H9 (cell line): ENCODE measurements around the gene KLC1. TPM values are rescaled to one million over a fixed set of nuclear protein-coding genes. Genes with fewer than 3 reads are reported as not detected.

Source experiments
- DNase-seq: peaks from one replicate; pipeline ENCODE4 v3.0.0-alpha.2; 2017
- H2AFZ ChIP-seq: one replicate; pipeline ENCODE4 v1.6.1; 2013; ENCODE audit warnings: mild to moderate bottlenecking, low read length, control low read depth, moderate library complexity
- H2AK5ac ChIP-seq: 2 replicates; pipeline ENCODE4 v1.6.1; 2013; ENCODE audit warnings: low read length, control low read depth, mixed read lengths; ENCODE audit not compliant: insufficient read length
- H2BK120ac ChIP-seq: one replicate; pipeline ENCODE4 v1.6.1; 2013; ENCODE audit warnings: low read depth, mild to moderate bottlenecking, low read length, control low read depth, inconsistent platforms; ENCODE audit not compliant: poor library complexity, severe bottlenecking
- H2BK12ac ChIP-seq: 2 replicates; pipeline ENCODE4 v1.6.1; 2013; ENCODE audit warnings: low read length, control low read depth, mixed read lengths, low read depth; ENCODE audit not compliant: insufficient read length
- H2BK15ac ChIP-seq: 2 replicates; pipeline ENCODE4 v1.6.1; 2013; ENCODE audit warnings: low read depth, low read length, control low read depth
- H2BK20ac ChIP-seq: one replicate; pipeline ENCODE4 v1.6.1; 2013; ENCODE audit warnings: low read depth, mild to moderate bottlenecking, low read length, control low read depth, inconsistent platforms; ENCODE audit not compliant: poor library complexity, severe bottlenecking
- H2BK5ac ChIP-seq: 2 replicates; pipeline ENCODE4 v1.6.1; 2013; ENCODE audit warnings: low read length, control low read depth, mixed read lengths; ENCODE audit not compliant: insufficient read length
- H3K14ac ChIP-seq: 2 replicates; pipeline ENCODE4 v1.6.1; 2013; ENCODE audit warnings: low read length, control low read depth; ENCODE audit not compliant: insufficient read depth
- H3K18ac ChIP-seq: 2 replicates; pipeline ENCODE4 v1.6.1; 2013; ENCODE audit warnings: low read depth, mild to moderate bottlenecking, mixed read lengths, low read length, control low read depth; ENCODE audit not compliant: insufficient read length
- H3K23ac ChIP-seq: 2 replicates; pipeline ENCODE4 v1.6.1; 2013; ENCODE audit warnings: low read length, control low read depth, mixed read lengths, low read depth; ENCODE audit not compliant: insufficient read length
- H3K23me2 ChIP-seq: 2 replicates; pipeline ENCODE4 v1.6.1; 2013; ENCODE audit warnings: low read depth, mild to moderate bottlenecking, mixed read lengths, low read length, control low read depth; ENCODE audit not compliant: insufficient read length, poor library complexity, severe bottlenecking
- H3K27ac ChIP-seq: 2 replicates; pipeline ENCODE4 v1.5.1; 2013; ENCODE audit warnings: low read length, control low read depth, mixed read lengths, low read depth; ENCODE audit not compliant: insufficient read length
- H3K27me3 ChIP-seq: 2 replicates; pipeline ENCODE4 v1.6.1; 2013; ENCODE audit warnings: low read length, control low read depth, inconsistent platforms; ENCODE audit not compliant: insufficient read depth
- H3K4ac ChIP-seq: 2 replicates; pipeline ENCODE4 v1.6.1; 2013; ENCODE audit warnings: low read depth, mild to moderate bottlenecking, control low read depth, inconsistent platforms, low read length, moderate library complexity
- H3K4me1 ChIP-seq: 2 replicates; pipeline ENCODE4 v1.6.1; 2013; ENCODE audit warnings: low read length, control low read depth, inconsistent platforms; ENCODE audit not compliant: insufficient read depth
- H3K4me2 ChIP-seq: 2 replicates; pipeline ENCODE4 v1.6.1; 2013; ENCODE audit warnings: low read length, control low read depth, mixed read lengths; ENCODE audit not compliant: insufficient read length, insufficient read depth
- H3K56ac ChIP-seq: 2 replicates; pipeline ENCODE4 v1.6.1; 2013; ENCODE audit warnings: low read depth, mild to moderate bottlenecking, mixed read lengths, low read length, control low read depth; ENCODE audit not compliant: insufficient read length
- H3K79me1 ChIP-seq: 2 replicates; pipeline ENCODE4 v1.6.1; 2013; ENCODE audit warnings: low read depth, mild to moderate bottlenecking, moderate library complexity, low read length, control low read depth, inconsistent platforms; ENCODE audit not compliant: insufficient read depth, poor library complexity, severe bottlenecking
- H3K79me2 ChIP-seq: 2 replicates; pipeline ENCODE4 v1.6.1; 2013; ENCODE audit warnings: low read length, control low read depth, inconsistent platforms; ENCODE audit not compliant: insufficient read depth
- H3K9ac ChIP-seq: 2 replicates; pipeline ENCODE4 v1.6.1; 2013; ENCODE audit warnings: low read length, control low read depth, mixed read lengths; ENCODE audit not compliant: insufficient read length; ENCODE audit errors: extremely low read depth
- H3K9me3 ChIP-seq: one replicate; pipeline ENCODE4 v1.6.1; 2013; ENCODE audit warnings: low read depth, low read length, inconsistent platforms; ENCODE audit not compliant: control insufficient read depth
- H3T11ph ChIP-seq: one replicate; pipeline ENCODE4 v1.6.1; 2013; ENCODE audit warnings: mild to moderate bottlenecking, low read length, control low read depth, inconsistent platforms
- H4K20me1 ChIP-seq: one replicate; pipeline ENCODE4 v1.6.1; 2013; ENCODE audit not compliant: control insufficient read depth, insufficient read length, insufficient read depth
- H4K5ac ChIP-seq: 2 replicates; pipeline ENCODE4 v1.6.1; 2013; ENCODE audit warnings: low read depth, mild to moderate bottlenecking, mixed read lengths, low read length, control low read depth; ENCODE audit not compliant: insufficient read length
- H4K8ac ChIP-seq: replicated peaks from 2 replicates; pipeline ENCODE4 v1.6.1; 2013; ENCODE audit warnings: low read length, control low read depth, mixed read lengths, low read depth; ENCODE audit not compliant: insufficient read length
- H4K91ac ChIP-seq: 2 replicates; pipeline ENCODE4 v1.6.1; 2013; ENCODE audit warnings: low read depth, mild to moderate bottlenecking, moderate library complexity, mixed read lengths, low read length, control low read depth; ENCODE audit not compliant: insufficient read length
- H3K27ac Mint-ChIP-seq, 3 experiments: 2 replicates in 2 of 3; 3 replicates in 1 of 3; pipeline ENCODE4 v1.8.0; 2020 to 2021; ENCODE audit warnings: mixed read lengths in 3 of 3, mild to moderate bottlenecking in 1 of 3, moderate library complexity in 1 of 3
- H3K27me3 Mint-ChIP-seq: 2 replicates; pipeline ENCODE4 v1.8.0; 2021; ENCODE audit warnings: low read depth, mild to moderate bottlenecking, moderate library complexity, mixed read lengths
- H3K36me3 Mint-ChIP-seq, 3 experiments: 2 replicates in 2 of 3; 3 replicates in 1 of 3; pipeline ENCODE4 v1.8.0; 2020 to 2021; ENCODE audit warnings: low read depth in 3 of 3, mixed read lengths in 3 of 3; ENCODE audit not compliant: insufficient read depth in 1 of 3
- H3K4me1 Mint-ChIP-seq, 2 experiments: 2 replicates each; pipeline ENCODE4 v1.8.0; 2020; ENCODE audit warnings: mixed read lengths in 2 of 2
- H3K4me3 Mint-ChIP-seq, 2 experiments: 2 replicates in 1 of 2; 3 replicates in 1 of 2; pipeline ENCODE4 v1.8.0; 2020 to 2021; ENCODE audit warnings: mild to moderate bottlenecking in 2 of 2, mixed read lengths in 2 of 2, moderate library complexity in 1 of 2
- H3K9me3 Mint-ChIP-seq, 2 experiments: 2 replicates in 1 of 2; 3 replicates in 1 of 2; pipeline ENCODE4 v1.8.0; 2020; ENCODE audit warnings: mild to moderate bottlenecking in 2 of 2, mixed read lengths in 2 of 2, moderate library complexity in 1 of 2
- CTCF ChIP-seq: fragments of 200-600 bp; sonication (generic); conservative IDR thresholded peaks from 3 replicates; pipeline ENCODE4 v1.8.0; 2021; ENCODE audit warnings: antibody characterized with exemption, mild to moderate bottlenecking
- WGBS: extraction: QIAGEN DNeasy Blood & Tissue Kit; methylation state at CpG from one replicate; pipeline ENCODE4 v1.1.7; 2013; ENCODE audit warnings: missing lambda C conversion rate, low lambda C conversion rate, mixed read lengths; ENCODE audit not compliant: insufficient read length; ENCODE audit errors: extremely low coverage; 5-methylcytosine and 5-hydroxymethylcytosine counted together
- total RNA-seq: library from RNA; stranded (reverse); gene quantifications from 2 replicates; pipeline ENCODE4 v1.2.1, GENCODE V29; 2021

The KLC1 gene
- total RNA-seq, 1 experiment from 2014 or later = 143 TPM

- no peaks in the 10 kb centered on the region for H3K27me3 Mint-ChIP-seq
- Histone ChIP-seq H2BK120ac (no peak overlapping the region), H3K79me2 (no peaks in the 10 kb centered on the region), H3K14ac (no peak overlapping the region), H2BK20ac (no peak overlapping the region), H2AFZ (no peak overlapping the region), H3K9me3 (no peaks in the 10 kb centered on the region), H3T11ph (no peak overlapping the region), H3K4ac (no peak overlapping the region), H3K27me3 (no peaks in the 10 kb centered on the region), H3K4me1 (no peaks in the 10 kb centered on the region), H4K20me1 (no peaks in the 10 kb centered on the region), H3K56ac (no peak overlapping the region), H2BK15ac (no peak overlapping the region), H2BK12ac (no peak overlapping the region), H3K4me2 (no peak overlapping the region), H3K23me2 (no peaks in the 10 kb centered on the region), H2BK5ac (no peak overlapping the region), H4K91ac (no peak overlapping the region), H4K8ac (no peak overlapping the region), H3K79me1 (no peaks in the 10 kb centered on the region), H4K5ac (no peak overlapping the region), H3K27ac (no peak overlapping the region), H3K9ac (no peak overlapping the region), H3K18ac (no peak overlapping the region), H3K23ac (no peak overlapping the region), H2AK5ac (no peak overlapping the region)
- H3K36me3 Mint-ChIP-seq = peaks cover 31 to 74% (median 56%) of the 10 kb centered on the region in 3 experiments
- DNase-seq = no peak
- no peaks in the 10 kb centered on the region for H3K9me3 Mint-ChIP-seq
- no peak overlapping the region for H3K4me3 Mint-ChIP-seq
- no peak for TF ChIP-seq CTCF
- peak overlapping the region; percentile 85 to 87 (median 85); a peak in 6 of 7 replicates for H3K27ac Mint-ChIP-seq
- H3K4me1 Mint-ChIP-seq = no peaks in the 10 kb centered on the region
- no CpG with 5 or more reads among the region's 13 CpGs for WGBS
These were observed 34.5 kb downstream of the KLC1 start for GRCh38 chr14:103663506-103663905.
